SW480 (cell line): ENCODE results near the gene SLC9A9.
"Not testable (repeated sequence)": the region's sequence is repeated elsewhere in the genome, so short reads cannot be mapped to it uniquely, and the experiment has no call there.

Experiments used
- DNase-seq: peaks from one replicate; pipeline ENCODE4 v3.0.0-alpha.2; 2016; ENCODE audit warnings: low spot score

The SLC9A9 gene

GRCh38 chr3:143283432-143284128 lies 564.7 kb downstream of the SLC9A9 start:
- peak; percentile 51 for DNase-seq

- DNase-seq = no peak
Observed at GRCh38 chr3:143280984-143281383, 567.3 kb downstream of the SLC9A9 start.

- not testable (repeated sequence) for DNase-seq
Observed at GRCh38 chr3:143279567-143279966, 568.7 kb downstream of the SLC9A9 start.

GRCh38 chr3:143278721-143279120 lies 569.5 kb downstream of the SLC9A9 start:
- DNase-seq = no peak

GRCh38 chr3:143277531-143277930 lies 570.7 kb downstream of the SLC9A9 start:
- DNase-seq = no peak

- DNase-seq = no peak
Observed at GRCh38 chr3:143276592-143276991, 571.7 kb downstream of the SLC9A9 start.

GRCh38 chr3:143273975-143274690 lies 574.1 kb downstream of the SLC9A9 start:
- no peak for DNase-seq

GRCh38 chr3:143271136-143271535 lies 577.1 kb downstream of the SLC9A9 start:
- no peak for DNase-seq

GRCh38 chr3:143269741-143270140 lies 578.5 kb downstream of the SLC9A9 start:
- no peak for DNase-seq

- DNase-seq = no peak
Observed at GRCh38 chr3:143267989-143268388, 580.3 kb downstream of the SLC9A9 start.

- no peak for DNase-seq
Observed at GRCh38 chr3:143266927-143267326, 581.3 kb downstream of the SLC9A9 start.

- no peak for DNase-seq
Observed at GRCh38 chr3:143266511-143266910, 581.8 kb downstream of the SLC9A9 start.

GRCh38 chr3:143265501-143266070 lies 582.7 kb downstream of the SLC9A9 start:
- peak; percentile 15 for DNase-seq

- no peak for DNase-seq
Observed at GRCh38 chr3:143263852-143264513, 584.3 kb downstream of the SLC9A9 start.

- no peak for DNase-seq
Observed at GRCh38 chr3:143261848-143262247, 586.4 kb downstream of the SLC9A9 start.

- DNase-seq = no peak
Observed at GRCh38 chr3:143258692-143259091, 589.6 kb downstream of the SLC9A9 start.

- no peak for DNase-seq
Observed at GRCh38 chr3:143256416-143256815, 591.9 kb downstream of the SLC9A9 start.

GRCh38 chr3:143255739-143256138 lies 592.5 kb downstream of the SLC9A9 start:
- DNase-seq = no peak

- no peak for DNase-seq
Observed at GRCh38 chr3:143252931-143253330, 595.3 kb downstream of the SLC9A9 start.

GRCh38 chr3:143249014-143249413 lies 599.3 kb downstream of the SLC9A9 start:
- DNase-seq = no peak

- DNase-seq = no peak
Observed at GRCh38 chr3:143247073-143247472, 601.2 kb downstream of the SLC9A9 start.

- DNase-seq = no peak
Observed at GRCh38 chr3:143245692-143246091, 602.6 kb downstream of the SLC9A9 start.
